Astrocyte (in vitro differentiated cells and primary cell): ENCODE results near the gene SLC9A3. TPM values are rescaled to one million over a fixed set of nuclear protein-coding genes. Genes with fewer than 3 reads are reported as not detected.

Experiments
- DNase-seq: peaks from one replicate; pipeline ENCODE4 v3.0.0-alpha.2; 2010; ENCODE audit warnings: low read depth
- FAIRE-seq: peaks from 2 replicates; lab custom pipeline; 2011; peaks lifted over from hg19 to GRCh38; lab: Jason Lieb, UNC
- H2AFZ ChIP-seq: 2 replicates; pipeline ENCODE4 v1.6.0; 2012; ENCODE audit warnings: low read depth, low read length, inconsistent platforms
- H3K27ac ChIP-seq: 2 replicates; pipeline ENCODE4 v1.5.1; 2011; ENCODE audit warnings: low read depth, low read length, inconsistent platforms
- H3K27me3 ChIP-seq: 2 replicates; pipeline ENCODE4 v1.6.0; 2011; ENCODE audit warnings: low read length, inconsistent platforms; ENCODE audit not compliant: insufficient read depth
- H3K36me3 ChIP-seq: 2 replicates; pipeline ENCODE4 v1.5.1; 2011; ENCODE audit warnings: low read length, inconsistent platforms; ENCODE audit not compliant: insufficient read depth
- H3K4me1 ChIP-seq: 2 replicates; pipeline ENCODE4 v1.5.1; 2011; ENCODE audit warnings: low read length, inconsistent platforms; ENCODE audit not compliant: insufficient read depth
- H3K4me2 ChIP-seq: 2 replicates; pipeline ENCODE4 v1.6.0; 2012; ENCODE audit warnings: low read length, inconsistent platforms
- H3K4me3 ChIP-seq: 2 replicates; pipeline ENCODE4 v1.5.1; 2011; ENCODE audit warnings: low read depth, mild to moderate bottlenecking, low read length, inconsistent platforms; ENCODE audit not compliant: insufficient read depth
- H3K79me2 ChIP-seq: 2 replicates; pipeline ENCODE4 v1.6.0; 2012; ENCODE audit warnings: mild to moderate bottlenecking, low read length, inconsistent platforms; ENCODE audit not compliant: insufficient read depth
- H3K9ac ChIP-seq: 2 replicates; pipeline ENCODE4 v1.6.0; 2012; ENCODE audit warnings: mild to moderate bottlenecking, low read length, inconsistent platforms
- H3K9me3 ChIP-seq: 2 replicates; pipeline ENCODE4 v1.5.1; 2012; ENCODE audit warnings: low read depth, mild to moderate bottlenecking, low read length, inconsistent platforms; ENCODE audit not compliant: insufficient read depth
- H4K20me1 ChIP-seq: 2 replicates; pipeline ENCODE4 v1.6.0; 2012; ENCODE audit warnings: low read length, inconsistent platforms; ENCODE audit not compliant: insufficient read depth
- H3K27ac Mint-ChIP-seq: one replicate; pipeline ENCODE4 v1.8.0; 2021; ENCODE audit warnings: mild to moderate bottlenecking, mixed read lengths; ENCODE audit not compliant: unreplicated experiment
- H3K27me3 Mint-ChIP-seq: one replicate; pipeline ENCODE4 v1.8.0; 2021; ENCODE audit warnings: low read depth, mixed read lengths; ENCODE audit not compliant: unreplicated experiment
- H3K36me3 Mint-ChIP-seq: one replicate; pipeline ENCODE4 v1.8.0; 2021; ENCODE audit warnings: low read depth, mixed read lengths; ENCODE audit not compliant: unreplicated experiment
- H3K4me1 Mint-ChIP-seq: one replicate; pipeline ENCODE4 v1.8.0; 2021; ENCODE audit warnings: low read depth, mixed read lengths; ENCODE audit not compliant: unreplicated experiment
- H3K4me3 Mint-ChIP-seq: one replicate; pipeline ENCODE4 v1.8.0; 2021; ENCODE audit warnings: mild to moderate bottlenecking, moderate library complexity, mixed read lengths; ENCODE audit not compliant: unreplicated experiment
- H3K9me3 Mint-ChIP-seq: one replicate; pipeline ENCODE4 v1.8.0; 2021; ENCODE audit warnings: mild to moderate bottlenecking, mixed read lengths; ENCODE audit not compliant: unreplicated experiment
- CTCF ChIP-seq: IDR thresholded peaks from 2 replicates; pipeline ENCODE4 v1.5.1; 2011; ENCODE audit warnings: low read depth, mild to moderate bottlenecking, inconsistent platforms, low read length, moderate library complexity; ENCODE audit not compliant: insufficient read depth
- EZH2 ChIP-seq: IDR thresholded peaks from 2 replicates; pipeline ENCODE4 v1.6.1; 2012; ENCODE audit warnings: mild to moderate bottlenecking, low read length, inconsistent platforms; ENCODE audit not compliant: insufficient read depth
- total RNA-seq: library from RNA; stranded (reverse); gene quantifications from 2 replicates; pipeline ENCODE4 v1.2.1, GENCODE V29; 2021

The SLC9A3 gene
- total RNA-seq, 1 donor from 2014 or later, result 1.0 TPM

GRCh38 chr5:501105-501830, 23.0 kb downstream of the SLC9A3 start:
- H3K4me2 ChIP-seq, result no peak overlapping the region
- no peaks in the 10 kb centered on the region for H4K20me1 ChIP-seq
- Mint-ChIP-seq H3K9me3 (no peaks in the 10 kb centered on the region), H3K4me1 (no peaks in the 10 kb centered on the region), H3K27me3 (peaks cover 64% of the 10 kb centered on the region), H3K27ac (no peak overlapping the region), H3K4me3 (no peak overlapping the region), H3K36me3 (no peaks in the 10 kb centered on the region)
- H3K4me3 ChIP-seq, result no peak overlapping the region
- TF ChIP-seq EZH2, result no peak
- peaks cover 3% of the 10 kb centered on the region for H3K9me3 ChIP-seq
- no peak overlapping the region for H3K27ac ChIP-seq
- H3K9ac ChIP-seq, result no peak overlapping the region
- peaks cover 5% of the 10 kb centered on the region for H3K27me3 ChIP-seq
- DNase-seq (no peak), FAIRE-seq (no peak)
- H2AFZ ChIP-seq, result no peak overlapping the region
- H3K79me2 ChIP-seq, result no peaks in the 10 kb centered on the region
- H3K36me3 ChIP-seq, result no peaks in the 10 kb centered on the region
- H3K4me1 ChIP-seq, result no peaks in the 10 kb centered on the region

GRCh38 chr5:500491-500890, 23.8 kb downstream of the SLC9A3 start:
- Mint-ChIP-seq H3K27ac (no peak overlapping the region), H3K4me1 (no peaks in the 10 kb centered on the region), H3K4me3 (no peak overlapping the region), H3K27me3 (peaks cover 69% of the 10 kb centered on the region), H3K36me3 (no peaks in the 10 kb centered on the region), H3K9me3 (no peaks in the 10 kb centered on the region)
- DNase-seq (no peak), FAIRE-seq (no peak)
- Histone ChIP-seq H3K9me3 (peaks cover 3% of the 10 kb centered on the region), H3K4me3 (no peak overlapping the region), H3K4me2 (no peak overlapping the region), H3K27ac (no peak overlapping the region), H3K27me3 (peaks cover 5% of the 10 kb centered on the region), H3K79me2 (no peaks in the 10 kb centered on the region), H4K20me1 (no peaks in the 10 kb centered on the region), H3K36me3 (no peaks in the 10 kb centered on the region), H2AFZ (no peak overlapping the region), H3K9ac (no peak overlapping the region), H3K4me1 (no peaks in the 10 kb centered on the region)
- TF ChIP-seq EZH2 (no peak), CTCF (no peak)

- Histone ChIP-seq H3K4me1 (no peaks in the 10 kb centered on the region), H3K27me3 (peaks cover under 1% of the 10 kb centered on the region), H3K27ac (no peak overlapping the region), H3K9me3 (peaks cover 3% of the 10 kb centered on the region), H3K79me2 (no peaks in the 10 kb centered on the region), H3K9ac (no peak overlapping the region), H3K36me3 (no peaks in the 10 kb centered on the region), H4K20me1 (no peaks in the 10 kb centered on the region), H2AFZ (no peak overlapping the region), H3K4me2 (no peak overlapping the region), H3K4me3 (no peak overlapping the region)
- Mint-ChIP-seq H3K36me3 (no peaks in the 10 kb centered on the region), H3K4me1 (no peaks in the 10 kb centered on the region), H3K27ac (no peak overlapping the region), H3K9me3 (no peaks in the 10 kb centered on the region), H3K27me3 (peaks cover 75% of the 10 kb centered on the region), H3K4me3 (no peak overlapping the region)
- TF ChIP-seq EZH2, result no peak
- TF ChIP-seq CTCF, result no peak
- FAIRE-seq (no peak), DNase-seq (no peak)
These were observed 24.7 kb downstream of the SLC9A3 start for GRCh38 chr5:499233-500209.
